Body of pancreas (tissue), 4 donors: ENCODE measurements around the gene CISH. TPM values are rescaled to one million over a fixed set of nuclear protein-coding genes. Genes with fewer than 3 reads are reported as not detected.

ENCODE experiments used
- ATAC-seq: fragments of 150-250 bp; one replicate; pipeline ENCODE4 v1.9.1; 2016
- DNase-seq, 4 donors: peaks; one replicate each; pipeline ENCODE4 v3.0.0-alpha.2; 2019
- H3K27ac ChIP-seq, 4 donors: fragments of 200-600 bp; sonication (generic); 1 replicate in 3 of 4; 2 replicates in 1 of 4; pipeline versions ENCODE4 v1.5.1 to v1.6.1; 2016 to 2019; ENCODE audit warnings: mild to moderate bottlenecking in 1 of 4, mixed read lengths in 1 of 4, moderate library complexity in 1 of 4
- H3K27me3 ChIP-seq, 2 donors: fragments of 200-600 bp; sonication (generic); one replicate each; pipeline ENCODE4 v1.6.0; 2016; ENCODE audit warnings: mild to moderate bottlenecking in 1 of 2
- H3K36me3 ChIP-seq, 2 donors: fragments of 200-600 bp; sonication (generic); replicated peaks in 1 of 2; 2 replicates each; pipeline ENCODE4 v1.5.1; 2016; ENCODE audit warnings: low read depth in 2 of 2; ENCODE audit not compliant: insufficient read depth in 1 of 2
- H3K4me1 ChIP-seq: fragments of 200-600 bp; sonication (generic); one replicate; pipeline ENCODE4 v1.6.0; 2016
- H3K4me3 ChIP-seq, 2 donors: fragments of 200-600 bp; sonication (generic); 1 replicate in 1 of 2; 2 replicates in 1 of 2; pipeline ENCODE4 v1.5.1; 2016 to 2019
- H3K9me3 ChIP-seq, 3 donors: fragments of 200-600 bp; sonication (generic); 1 replicate in 2 of 3; 2 replicates in 1 of 3; pipeline ENCODE4 v1.5.1; 2016
- CTCF ChIP-seq, 7 experiments: fragments of 450-650 bp in 4 of 7; fragments of 200-600 bp in 3 of 7; sonication (generic) in 3 of 7; IDR thresholded peaks; one replicate each; pipeline ENCODE4 v1.5.1; 2016 to 2019; ENCODE audit warnings: antibody characterized with exemption in 7 of 7
- POLR2A ChIP-seq, 3 donors: fragments of 450-650 bp; IDR thresholded peaks; one replicate each; pipeline ENCODE4 v1.6.1; 2016; ENCODE audit warnings: antibody characterized with exemption in 3 of 3, mild to moderate bottlenecking in 2 of 3
- WGBS, 2 donors: methylation state at CpG; one replicate each; pipeline ENCODE4 v1.1.5; 2017; 5-methylcytosine and 5-hydroxymethylcytosine counted together
- intact Hi-C: fragments of 100-400 bp; cut with DNase I; formaldehyde crosslinking; loops from one replicate; pipeline ENCODE4 v1.15.1; 2023
- total RNA-seq, 2 donors: library from RNA; depleted of rRNA; stranded (reverse); fragments of >200 nt; gene quantifications; one replicate each; pipeline ENCODE4 v1.1.0, GENCODE V29; 2016

Gene CISH
- total RNA-seq, 2 donors from 2014 or later = 4.9 to 19.8 TPM

GRCh38 chr3:50603261-50604109, 8.1 kb downstream of the CISH start:
- Histone ChIP-seq H3K4me3 (no peak overlapping the region), H3K4me1 (peaks cover 100% of the 10 kb centered on the region), H3K27me3 (no peaks in the 10 kb centered on the region), H3K27ac (peak overlapping the region; percentile 97 to 100 (median 99)), H3K9me3 (no peaks in the 10 kb centered on the region), H3K36me3 (peaks cover 0 to 6% of the 10 kb centered on the region in 2 donors)
- no peak for TF ChIP-seq CTCF (IDR thresholded peaks at IDR 0.05)
- TF ChIP-seq POLR2A (IDR thresholded peaks at IDR 0.05) = no peak
- DNase-seq (no peak), ATAC-seq (no peak)
- 72 to 80% methylated on average over 4 of the region's 4 CpGs for WGBS, 2 donors
- intact Hi-C loops = no loop called here

- peak; percentile 58 to 76 (median 72) for DNase-seq
- Histone ChIP-seq H3K4me1 (peaks cover 99% of the 10 kb centered on the region), H3K27ac (peak overlapping the region; percentile 97 to 100 (median 99)), H3K9me3 (no peaks in the 10 kb centered on the region), H3K27me3 (no peaks in the 10 kb centered on the region), H3K4me3 (no peak overlapping the region), H3K36me3 (peaks cover 0 to 6% of the 10 kb centered on the region in 2 donors)
- intact Hi-C loops = no loop called here
- WGBS, 2 donors = 32 to 57% methylated on average over 4 to 9 of the region's 9 CpGs
- no peak for ATAC-seq
- TF ChIP-seq CTCF (IDR thresholded peaks at IDR 0.05) (no peak), POLR2A (IDR thresholded peaks at IDR 0.05) (no peak)
Measured at GRCh38 chr3:50602595-50603191, 8.9 kb downstream of the CISH start.

GRCh38 chr3:50600841-50601591, 10.6 kb downstream of the CISH start:
- no peaks in the 10 kb centered on the region for H3K9me3 ChIP-seq
- peaks cover 82% of the 10 kb centered on the region for H3K4me1 ChIP-seq
- TF ChIP-seq CTCF (IDR thresholded peaks at IDR 0.05) = no peak
- TF ChIP-seq POLR2A (IDR thresholded peaks at IDR 0.05) = peak in 2 of 3 donors; percentile 49
- 0% methylated on average over 2 to 14 of the region's 14 CpGs for WGBS, 2 donors
- peak overlapping the region; percentile 97 to 100 (median 99) for H3K27ac ChIP-seq
- DNase-seq = peak; percentile 98 to 99 (median 99)
- intact Hi-C loops = no loop called here
- H3K36me3 ChIP-seq = no peaks in the 10 kb centered on the region
- no peaks in the 10 kb centered on the region for H3K27me3 ChIP-seq
- peak; percentile 83 for ATAC-seq
- no peak overlapping the region for H3K4me3 ChIP-seq

GRCh38 chr3:50600141-50600753, 11.3 kb downstream of the CISH start:
- intact Hi-C loops = no loop called here
- 39 to 46% methylated on average over 4 to 9 of the region's 9 CpGs for WGBS, 2 donors

More at GRCh38 chr3:50600141-50600753, 11.3 kb downstream of the CISH start:
- ATAC-seq = no peak
- H3K27me3 ChIP-seq = no peaks in the 10 kb centered on the region
- TF ChIP-seq CTCF (IDR thresholded peaks at IDR 0.05) (peak in 2 of 7 experiments; percentile 11 to 16), POLR2A (IDR thresholded peaks at IDR 0.05) (no peak)
- H3K9me3 ChIP-seq = no peaks in the 10 kb centered on the region
- H3K4me1 ChIP-seq = peaks cover 74% of the 10 kb centered on the region
- peak; percentile 57 to 66 (median 63) for DNase-seq
- H3K4me3 ChIP-seq = no peak overlapping the region
- H3K36me3 ChIP-seq = no peaks in the 10 kb centered on the region
- peak overlapping the region; percentile 97 to 100 (median 99) for H3K27ac ChIP-seq
